HepG2 (cell line): ENCODE results near the gene SCYGR4. TPM values are rescaled to one million over a fixed set of nuclear protein-coding genes. Genes with fewer than 3 reads are reported as not detected.

ENCODE experiments used
- ATAC-seq: fragments of 200-7000 bp; cut with Tn5 transposase; 3 replicates; pipeline ENCODE4 v1.9.1; 2020; ENCODE audit warnings: mild to moderate bottlenecking, moderate library complexity
- BruUV-seq: library from RNA; stranded (reverse); fragments of 400-500 nt; replicated peaks from 2 replicates; lab custom pipeline; 2021; lab: Mats Ljungman, UMichigan
- CTCF ChIA-PET: fragments of 300-600 bp; formaldehyde crosslinking; extraction: SDS; loops from one replicate; lab custom pipeline; 2021; ENCODE audit warnings: low total read pairs, inconsistent platforms, low intra/inter-chr PET ratio; lab: Yijun Ruan, JAX
- POLR2A ChIA-PET: fragments of 350-600 bp; sonication (Branson Sonifier 250); formaldehyde crosslinking; loops from one replicate; lab custom pipeline; 2020; ENCODE audit warnings: antibody characterized with exemption, inconsistent platforms; lab: Yijun Ruan, JAX
- DNase-seq: peaks from one replicate; pipeline ENCODE4 v3.0.0-alpha.2; 2015; ENCODE audit warnings: low spot score
- FAIRE-seq: peaks from 3 replicates; lab custom pipeline; 2011; peaks lifted over from hg19 to GRCh38; lab: Jason Lieb, UNC
- H2AFZ ChIP-seq: one replicate; pipeline ENCODE4 v1.6.1; 2011; ENCODE audit warnings: low read length, inconsistent platforms
- H3K27ac ChIP-seq: fragments of 300-600 bp; 3 replicates; pipeline ENCODE4 v1.8.0; 2011; ENCODE audit warnings: mixed run types, mild to moderate bottlenecking, mixed read lengths, low read length, inconsistent platforms; ENCODE audit not compliant: insufficient read depth; ENCODE audit errors: extremely low read length
- H3K27me3 ChIP-seq, 2 experiments: fragments of 200-600 bp in 1 of 2; 2 replicates in 1 of 2; 3 replicates in 1 of 2; pipeline versions ENCODE4 v1.6.0 to v1.8.0; 2011; ENCODE audit warnings: low read length in 2 of 2, mild to moderate bottlenecking in 2 of 2, moderate library complexity in 2 of 2, inconsistent platforms in 1 of 2; ENCODE audit not compliant: insufficient read depth in 2 of 2, control insufficient read depth in 1 of 2
- H3K36me3 ChIP-seq, 2 experiments: fragments of 200-600 bp in 1 of 2; replicated peaks in 1 of 2; 2 replicates in 1 of 2; 3 replicates in 1 of 2; pipeline versions ENCODE4 v1.5.1 to v1.8.0; 2011; ENCODE audit warnings: low read length in 2 of 2, inconsistent platforms in 1 of 2; ENCODE audit not compliant: insufficient read depth in 2 of 2, control insufficient read depth in 1 of 2
- H3K4me1 ChIP-seq: 2 replicates; pipeline ENCODE4 v1.5.1; 2012; ENCODE audit warnings: low read length, inconsistent platforms; ENCODE audit not compliant: insufficient read depth
- H3K4me2 ChIP-seq: 2 replicates; pipeline ENCODE4 v1.6.0; 2011; ENCODE audit warnings: low read depth, low read length, inconsistent platforms
- H3K4me3 ChIP-seq, 3 experiments: fragments of 200-600 bp in 1 of 3; sonication (generic), shearing (Covaris generic) in 1 of 3; replicated peaks in 1 of 3; 2 replicates each; pipeline ENCODE4 v1.5.1; 2011 to 2016; ENCODE audit warnings: low read length in 3 of 3, inconsistent platforms in 2 of 3, low read depth in 2 of 3, mild to moderate bottlenecking in 2 of 3, control low read depth in 1 of 3, mixed read lengths in 1 of 3; ENCODE audit not compliant: insufficient read depth in 1 of 3
- H3K79me2 ChIP-seq: one replicate; pipeline ENCODE4 v1.6.1; 2011; ENCODE audit warnings: low read length, inconsistent platforms; ENCODE audit not compliant: insufficient read depth
- H3K9ac ChIP-seq: 2 replicates; pipeline ENCODE4 v1.6.0; 2011; ENCODE audit warnings: mild to moderate bottlenecking, low read depth, low read length, inconsistent platforms; ENCODE audit not compliant: insufficient read depth
- H3K9me3 ChIP-seq: 2 replicates; pipeline ENCODE4 v1.5.1; 2012; ENCODE audit warnings: mild to moderate bottlenecking, low read length
- H4K20me1 ChIP-seq: 2 replicates; pipeline ENCODE4 v1.6.0; 2011; ENCODE audit warnings: inconsistent platforms, mild to moderate bottlenecking, low read length, moderate library complexity; ENCODE audit not compliant: insufficient read depth
- CREM ChIP-seq, 2 experiments: sonication (generic) in 1 of 2; formaldehyde crosslinking in 1 of 2; IDR thresholded peaks; 2 replicates each; pipeline versions ENCODE4 v1.4.0 to v1.6.1; 2016 to 2020; ENCODE audit warnings: antibody characterized with exemption in 1 of 2, mild to moderate bottlenecking in 1 of 2, missing genetic modification reagents in 1 of 2
- KLF12 ChIP-seq: sonication (generic); formaldehyde crosslinking; IDR thresholded peaks from 2 replicates; pipeline ENCODE4 v1.4.0; 2020; ENCODE audit warnings: missing genetic modification reagents, borderline replicate concordance
- MAFF ChIP-seq: IDR thresholded peaks from 2 replicates; pipeline ENCODE4 v1.6.1; 2011; ENCODE audit warnings: low read depth, low read length, improper control_type of control experiment
- NFYC ChIP-seq: IDR thresholded peaks from 2 replicates; pipeline ENCODE4 v1.6.1; 2016; ENCODE audit warnings: missing genetic modification reagents, missing compliant biosample characterization
- POLR2A ChIP-seq, 2 experiments: IDR thresholded peaks; 2 replicates each; pipeline ENCODE4 v1.6.1; 2011; ENCODE audit warnings: low read depth in 2 of 2, low read length in 2 of 2, mild to moderate bottlenecking in 1 of 2, moderate library complexity in 1 of 2; ENCODE audit not compliant: insufficient read depth in 1 of 2
- RXRA ChIP-seq: sonication (generic); formaldehyde crosslinking; IDR thresholded peaks from 2 replicates; pipeline ENCODE4 v1.5.1; 2020; ENCODE audit warnings: missing genetic modification reagents
- ZMAT5 ChIP-seq: sonication (generic); formaldehyde crosslinking; IDR thresholded peaks from 2 replicates; pipeline ENCODE4 v1.5.0; 2020; ENCODE audit warnings: mild to moderate bottlenecking, low read depth, missing genetic modification reagents, borderline replicate concordance
- ZNF44 ChIP-seq: sonication (generic); formaldehyde crosslinking; IDR thresholded peaks from 2 replicates; pipeline ENCODE4 v1.5.1; 2020; ENCODE audit warnings: mild to moderate bottlenecking, missing genetic modification reagents
- ZNF572 ChIP-seq: sonication (generic); formaldehyde crosslinking; IDR thresholded peaks from 2 replicates; pipeline ENCODE4 v1.5.1; 2020; ENCODE audit warnings: mild to moderate bottlenecking, missing genetic modification reagents
- ZNF792 ChIP-seq: IDR thresholded peaks from 2 replicates; pipeline ENCODE4 v1.6.1; 2016
- WGBS: methylation state at CpG from one replicate; pipeline ENCODE4 v1.1.6; 2017; ENCODE audit warnings: low lambda C conversion rate; 5-methylcytosine and 5-hydroxymethylcytosine counted together
- in situ Hi-C: cut with HindIII; loops from 2 replicates; pipeline ENCODE4 v1.10.0; 2017; ENCODE audit warnings: low pct_unique_long_range_greater_than_20kb; ENCODE audit not compliant: extremely low pct_ligation_motif_present
- intact Hi-C: fragments of 100-400 bp; cut with micrococcal nuclease; formaldehyde crosslinking; loops from one replicate; pipeline ENCODE4 v1.10.0; 2022; ENCODE audit not compliant: unreplicated experiment
- polyA plus RNA-seq, 8 experiments: library from polyadenylated mRNA; depleted of rRNA in 3 of 8; stranded (reverse) in 7 of 8; unstranded in 1 of 8; fragments of >200 nt; fragmentation: Illumina TruSeq in 4 of 8; extraction: Trizol in 4 of 8; gene quantifications; 2 replicates each; pipeline versions ENCODE4 v1.2.1 to v1.2.3, GENCODE V29; 2011 to 2016; ENCODE audit warnings: low read depth in 4 of 8, missing spikeins in 1 of 8, mixed read lengths in 1 of 8; ENCODE audit not compliant: insufficient read depth in 1 of 8
- total RNA-seq, 5 experiments: library from RNA; depleted of rRNA; stranded (reverse); fragments of >200 nt; fragmentation: Illumina TruSeq; extraction: Trizol; gene quantifications; 2 replicates each; pipeline ENCODE4 v1.2.3, GENCODE V29; 2016; ENCODE audit warnings: low read depth in 1 of 5
- TF ChIP-seq, protein P1 (sequence below): sonication (generic); formaldehyde crosslinking; IDR thresholded peaks from 2 replicates; pipeline ENCODE4 v1.5.0; 2020; ENCODE audit warnings: missing genetic modification reagents
- TF ChIP-seq, protein P2 (sequence below): sonication (generic); formaldehyde crosslinking; IDR thresholded peaks from 2 replicates; pipeline ENCODE4 v1.4.0; 2020; ENCODE audit warnings: missing genetic modification reagents

SCYGR4 gene
- total and polyA plus RNA-seq, 2 of the 13 experiments (the other 11 are each of a cell fraction or from before 2014, with no cell fraction given) = not detected

- intact Hi-C loops = no loop called here
- DNase-seq = no peak
- Histone ChIP-seq H3K4me1 (no peaks in the 10 kb centered on the region), H4K20me1 (no peaks in the 10 kb centered on the region), H3K27ac (no peak overlapping the region), H3K79me2 (no peaks in the 10 kb centered on the region), H3K9me3 (no peaks in the 10 kb centered on the region), H3K9ac (no peak overlapping the region), H3K27me3 (no peaks in the 10 kb centered on the region), H3K4me2 (no peak overlapping the region), H3K4me3 (no peak overlapping the region), H2AFZ (no peak overlapping the region), H3K36me3 (no peaks in the 10 kb centered on the region)
- ChIA-PET CTCF (no interaction called here), POLR2A (no interaction called here)
- TF ChIP-seq, protein P1, sequence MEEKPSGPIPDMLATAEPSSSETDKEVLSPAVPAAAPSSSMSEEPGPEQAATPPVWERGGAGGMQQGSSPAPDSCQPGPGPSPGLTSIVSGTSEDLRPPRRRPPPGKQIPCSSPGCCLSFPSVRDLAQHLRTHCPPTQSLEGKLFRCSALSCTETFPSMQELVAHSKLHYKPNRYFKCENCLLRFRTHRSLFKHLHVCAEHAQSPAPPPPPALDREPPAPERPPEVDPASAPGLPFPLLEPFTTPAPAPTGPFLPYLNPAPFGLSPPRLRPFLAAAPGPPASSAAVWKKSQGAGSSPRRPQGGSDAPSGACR (CRISPR knock-in tag) = no peak
- no peak for TF ChIP-seq ZNF572 (CRISPR knock-in tag)
- TF ChIP-seq RXRA (CRISPR knock-in tag) = no peak
- no peak for TF ChIP-seq ZNF44 (CRISPR knock-in tag)
- no peak for TF ChIP-seq POLR2A (IDR thresholded peaks at IDR 0.05; ENCODE audit: insufficient read depth in 1 of 2, low read depth in 2 of 2, low read length in 2 of 2)
- TF ChIP-seq CREM (IDR thresholded peaks at IDR 0.05) = no peak
- TF ChIP-seq CREM (CRISPR knock-in tag; IDR thresholded peaks at IDR 0.05) = no peak
- TF ChIP-seq KLF12 (CRISPR knock-in tag) = no peak
- TF ChIP-seq, protein P2, sequence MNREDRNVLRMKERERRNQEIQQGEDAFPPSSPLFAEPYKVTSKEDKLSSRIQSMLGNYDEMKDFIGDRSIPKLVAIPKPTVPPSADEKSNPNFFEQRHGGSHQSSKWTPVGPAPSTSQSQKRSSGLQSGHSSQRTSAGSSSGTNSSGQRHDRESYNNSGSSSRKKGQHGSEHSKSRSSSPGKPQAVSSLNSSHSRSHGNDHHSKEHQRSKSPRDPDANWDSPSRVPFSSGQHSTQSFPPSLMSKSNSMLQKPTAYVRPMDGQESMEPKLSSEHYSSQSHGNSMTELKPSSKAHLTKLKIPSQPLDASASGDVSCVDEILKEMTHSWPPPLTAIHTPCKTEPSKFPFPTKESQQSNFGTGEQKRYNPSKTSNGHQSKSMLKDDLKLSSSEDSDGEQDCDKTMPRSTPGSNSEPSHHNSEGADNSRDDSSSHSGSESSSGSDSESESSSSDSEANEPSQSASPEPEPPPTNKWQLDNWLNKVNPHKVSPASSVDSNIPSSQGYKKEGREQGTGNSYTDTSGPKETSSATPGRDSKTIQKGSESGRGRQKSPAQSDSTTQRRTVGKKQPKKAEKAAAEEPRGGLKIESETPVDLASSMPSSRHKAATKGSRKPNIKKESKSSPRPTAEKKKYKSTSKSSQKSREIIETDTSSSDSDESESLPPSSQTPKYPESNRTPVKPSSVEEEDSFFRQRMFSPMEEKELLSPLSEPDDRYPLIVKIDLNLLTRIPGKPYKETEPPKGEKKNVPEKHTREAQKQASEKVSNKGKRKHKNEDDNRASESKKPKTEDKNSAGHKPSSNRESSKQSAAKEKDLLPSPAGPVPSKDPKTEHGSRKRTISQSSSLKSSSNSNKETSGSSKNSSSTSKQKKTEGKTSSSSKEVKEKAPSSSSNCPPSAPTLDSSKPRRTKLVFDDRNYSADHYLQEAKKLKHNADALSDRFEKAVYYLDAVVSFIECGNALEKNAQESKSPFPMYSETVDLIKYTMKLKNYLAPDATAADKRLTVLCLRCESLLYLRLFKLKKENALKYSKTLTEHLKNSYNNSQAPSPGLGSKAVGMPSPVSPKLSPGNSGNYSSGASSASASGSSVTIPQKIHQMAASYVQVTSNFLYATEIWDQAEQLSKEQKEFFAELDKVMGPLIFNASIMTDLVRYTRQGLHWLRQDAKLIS (CRISPR knock-in tag) = no peak
- TF ChIP-seq ZMAT5 (CRISPR knock-in tag) = no peak
- no peak for TF ChIP-seq ZNF792 (CRISPR knock-in tag)
- no peak for TF ChIP-seq MAFF
- no peak for TF ChIP-seq NFYC (CRISPR knock-in tag)
- no peak for FAIRE-seq
- ATAC-seq = no peak
- WGBS = 52% methylated on average over 1 of the region's 1 CpG
- in situ Hi-C loops = no loop called here
- no TSS peak for BruUV-seq
Measured at GRCh38 chr2:227606476-227606875, 10.8 kb upstream of the SCYGR4 start.
